ENCODE measurements around the gene RFX8.

Gene RFX8

DNA sequence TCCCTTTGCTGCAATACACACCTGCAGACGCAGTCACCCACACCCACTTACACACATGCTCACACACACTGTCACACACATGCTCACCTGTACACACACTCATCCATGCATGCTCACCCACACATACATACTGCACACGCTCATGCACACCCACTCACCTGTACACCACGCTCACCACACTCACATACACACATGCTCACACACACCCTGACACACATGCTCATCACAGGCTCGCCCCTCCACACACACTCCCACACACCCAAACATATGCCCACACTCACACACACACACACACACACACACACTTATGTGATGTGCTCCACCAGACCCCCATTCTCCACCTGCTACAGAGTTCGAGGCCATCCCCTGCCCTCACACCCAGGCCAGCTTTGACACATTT lies 64.8 kb downstream of the RFX8 start:
- no peak for DNase-seq (ENCODE audit: low spot score)

DNA sequence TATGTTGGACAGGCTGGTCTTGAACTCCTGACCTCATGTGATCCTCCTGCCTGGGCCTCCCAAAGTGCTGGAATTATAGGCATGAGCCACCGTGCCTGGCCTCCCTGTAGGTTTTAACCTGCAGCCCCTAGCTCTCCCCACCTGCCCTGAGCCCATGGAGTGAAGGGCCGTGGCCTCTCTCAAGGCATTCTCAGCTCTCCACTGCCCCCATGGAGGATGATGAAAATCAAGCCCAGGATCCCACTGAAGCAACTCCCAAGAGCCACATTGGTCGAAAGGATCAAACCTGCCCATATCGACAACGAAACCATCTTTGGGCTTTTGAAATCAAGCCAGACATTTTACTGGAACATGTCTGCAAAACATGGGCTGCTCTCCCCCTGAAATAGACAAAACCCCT lies 65.2 kb downstream of the RFX8 start:
- DNase-seq (ENCODE audit: low spot score): no peak

DNA sequence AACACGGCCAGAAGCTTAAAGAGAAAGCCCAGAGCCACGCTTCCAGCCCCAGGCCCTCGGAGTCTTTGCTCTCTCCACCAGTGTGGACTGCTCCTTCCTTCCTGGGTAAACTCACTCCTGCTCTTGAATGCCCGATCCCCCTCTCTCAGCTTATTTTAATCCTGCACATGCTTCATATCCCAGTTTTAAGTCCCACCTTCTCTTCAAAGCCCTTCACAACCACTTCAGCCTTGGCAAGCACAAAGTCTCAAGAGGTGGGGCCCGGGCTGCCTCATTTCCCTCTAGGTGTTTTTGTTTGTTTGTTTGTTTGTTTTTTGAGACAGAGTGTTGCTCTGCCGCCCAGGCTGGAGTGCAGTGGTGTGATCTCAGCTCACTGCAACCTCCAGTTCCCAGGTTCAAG lies 66.0 kb downstream of the RFX8 start:
- no peak for DNase-seq (ENCODE audit: low spot score)

DNA sequence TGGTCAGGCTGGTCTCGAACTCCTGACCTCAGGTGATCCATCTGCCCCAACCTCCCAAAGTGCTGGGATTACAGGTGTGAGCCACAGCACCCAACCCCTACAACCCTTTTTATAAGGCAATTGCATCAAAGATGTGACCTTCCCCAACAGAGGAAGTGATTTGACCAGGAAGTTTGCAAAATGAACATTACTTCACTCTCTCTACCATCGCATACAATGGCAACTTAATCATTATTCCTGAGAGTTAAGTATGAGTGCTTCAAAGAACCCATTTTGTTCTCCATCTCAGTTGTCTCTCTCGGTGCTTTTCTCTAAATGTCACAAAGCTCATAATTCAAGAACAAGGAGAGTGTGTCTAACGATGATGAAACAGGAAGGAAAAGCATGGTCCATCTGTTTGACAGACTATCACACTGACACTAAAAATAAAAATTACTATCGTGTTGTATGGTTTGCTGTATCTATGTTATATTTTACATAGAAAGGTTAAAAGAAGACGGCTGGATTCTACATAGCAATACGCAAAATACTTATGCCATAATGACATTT lies 69.5 kb downstream of the RFX8 start:
- no peak for DNase-seq (ENCODE audit: low spot score)

DNA sequence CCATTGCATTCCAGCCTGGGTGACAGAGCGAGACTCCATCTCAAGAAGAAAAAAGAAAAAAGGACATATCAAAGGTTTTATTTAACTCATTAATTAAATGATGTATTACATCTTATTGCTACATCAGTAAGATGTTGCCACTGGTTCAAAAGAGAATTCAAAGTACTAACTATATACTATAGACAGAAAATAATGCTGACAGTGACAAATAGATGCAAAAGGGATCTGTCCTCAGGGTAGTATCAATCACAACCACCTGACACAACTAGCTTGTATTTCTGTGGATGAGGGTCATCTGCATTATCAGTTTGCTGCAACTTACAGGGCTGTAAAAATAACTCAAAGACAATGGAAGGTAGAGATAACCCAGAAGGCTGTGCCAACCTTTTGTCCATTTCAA lies 71.2 kb downstream of the RFX8 start:
- DNase-seq (ENCODE audit: low spot score): no peak

DNA sequence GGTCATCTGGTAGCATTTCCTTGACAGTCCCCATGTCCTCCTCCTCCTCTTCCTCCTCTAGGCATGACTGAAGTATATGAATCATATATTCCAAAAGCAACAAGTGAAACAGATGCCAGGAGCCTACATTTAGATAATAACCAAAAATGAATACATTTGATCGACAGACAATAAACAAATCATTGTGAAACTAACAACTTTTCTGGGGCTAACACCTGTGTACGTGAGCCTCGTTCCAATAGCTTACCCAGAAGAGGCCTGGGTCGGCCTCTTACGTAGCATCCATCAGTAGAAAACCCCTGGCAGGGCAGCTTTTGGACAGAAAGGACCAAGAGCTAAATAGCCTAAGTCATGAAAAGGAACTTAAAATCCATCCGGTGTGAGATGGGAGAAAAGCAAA lies 72.3 kb downstream of the RFX8 start:
- DNase-seq (ENCODE audit: low spot score): no peak

DNA sequence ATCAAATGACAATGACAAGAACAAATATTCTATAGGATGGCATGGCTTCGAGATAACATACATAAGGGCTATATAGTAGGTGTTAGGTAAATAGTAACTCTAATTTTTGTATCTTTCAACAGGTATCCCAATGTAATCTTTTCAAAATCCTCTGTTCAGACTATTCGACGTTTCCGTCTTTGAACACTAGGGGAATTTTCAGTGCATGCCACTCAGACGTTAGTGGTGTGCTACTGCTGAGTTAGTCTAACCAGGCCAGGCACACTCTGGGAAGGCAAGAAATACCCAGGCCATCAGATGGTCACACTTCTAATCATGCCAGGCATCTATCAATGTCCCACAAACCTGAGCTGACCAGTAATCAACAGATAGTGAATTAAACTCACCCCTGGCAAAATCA lies 73.0 kb downstream of the RFX8 start:
- DNase-seq (ENCODE audit: low spot score): no peak

DNA sequence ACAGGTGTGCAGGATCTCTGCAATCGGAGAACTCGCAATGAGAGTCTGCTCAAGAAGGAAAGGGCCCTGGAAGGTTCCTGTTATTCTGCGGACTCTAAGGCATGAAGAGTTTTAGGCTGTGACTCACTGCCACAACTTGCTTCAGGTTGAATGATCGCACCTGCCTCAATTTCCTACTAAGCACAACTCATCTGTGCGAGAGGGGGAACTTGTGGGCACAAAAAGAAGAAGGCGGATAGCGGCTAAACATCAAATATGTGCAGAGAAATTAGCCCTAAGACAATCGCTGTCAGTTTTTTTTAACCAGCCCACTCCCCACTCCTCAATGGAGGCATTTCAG lies 73.6 kb downstream of the RFX8 start:
- DNase-seq (ENCODE audit: low spot score): no peak

DNA sequence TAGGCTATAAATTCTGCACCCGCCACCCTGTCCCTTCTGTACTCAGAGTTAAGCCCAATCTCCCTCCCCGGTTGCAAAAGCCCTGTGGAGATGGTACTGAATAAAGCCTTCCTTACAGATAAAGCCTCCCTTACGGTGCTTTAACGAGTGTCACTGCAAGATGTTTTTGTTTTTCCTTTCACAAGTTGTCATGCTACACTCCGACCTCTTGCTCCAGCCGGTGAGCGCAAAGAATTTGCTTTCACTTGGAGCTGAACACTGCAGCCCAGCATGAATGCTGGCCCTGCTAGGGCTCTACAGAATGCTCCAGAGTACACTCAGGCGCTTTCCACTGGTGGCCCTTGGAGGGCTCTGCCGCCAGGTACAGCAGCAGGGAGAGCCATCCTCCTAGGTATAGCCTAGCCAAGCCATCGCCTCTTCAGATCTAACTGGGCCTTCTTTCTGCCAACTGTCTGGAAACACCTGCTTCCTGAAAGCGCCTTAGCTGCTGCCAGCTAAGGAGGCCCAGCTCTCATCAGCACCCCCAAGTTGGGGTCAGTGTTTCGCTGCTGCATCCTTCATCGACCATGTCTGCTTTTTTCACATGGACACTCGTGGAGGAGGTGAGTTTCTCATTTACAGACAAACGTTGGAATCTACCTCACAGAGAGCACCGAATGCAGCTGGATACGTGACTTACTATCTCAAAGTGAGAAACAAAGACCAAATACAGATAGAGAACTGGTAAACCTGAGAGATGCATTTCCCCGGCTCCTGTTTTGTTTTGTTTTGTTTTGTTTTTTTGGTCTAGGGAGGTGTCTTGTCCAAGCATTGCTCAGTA lies 74.2 kb downstream of the RFX8 start:
- no peak for DNase-seq (ENCODE audit: low spot score)

DNA sequence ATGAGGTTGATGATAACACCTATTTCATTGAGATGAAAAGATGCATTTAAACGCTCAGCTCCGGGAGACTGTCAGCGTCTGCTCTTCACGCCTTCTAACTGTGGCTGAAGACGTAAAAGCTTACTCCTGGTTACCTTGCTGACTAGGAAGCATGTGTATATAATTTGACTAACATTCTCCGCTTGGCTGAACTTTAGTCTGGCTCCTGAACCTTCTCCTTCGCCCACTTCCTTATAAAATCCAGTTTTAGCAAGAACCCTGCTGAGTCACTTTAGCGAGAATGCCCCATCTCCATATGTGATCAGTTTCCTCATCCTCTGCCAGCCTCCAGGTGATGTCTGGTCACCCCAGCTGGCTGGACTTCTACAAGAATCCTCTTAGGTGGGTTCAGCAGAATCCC lies 74.9 kb downstream of the RFX8 start:
- no peak for DNase-seq (ENCODE audit: low spot score)

DNA sequence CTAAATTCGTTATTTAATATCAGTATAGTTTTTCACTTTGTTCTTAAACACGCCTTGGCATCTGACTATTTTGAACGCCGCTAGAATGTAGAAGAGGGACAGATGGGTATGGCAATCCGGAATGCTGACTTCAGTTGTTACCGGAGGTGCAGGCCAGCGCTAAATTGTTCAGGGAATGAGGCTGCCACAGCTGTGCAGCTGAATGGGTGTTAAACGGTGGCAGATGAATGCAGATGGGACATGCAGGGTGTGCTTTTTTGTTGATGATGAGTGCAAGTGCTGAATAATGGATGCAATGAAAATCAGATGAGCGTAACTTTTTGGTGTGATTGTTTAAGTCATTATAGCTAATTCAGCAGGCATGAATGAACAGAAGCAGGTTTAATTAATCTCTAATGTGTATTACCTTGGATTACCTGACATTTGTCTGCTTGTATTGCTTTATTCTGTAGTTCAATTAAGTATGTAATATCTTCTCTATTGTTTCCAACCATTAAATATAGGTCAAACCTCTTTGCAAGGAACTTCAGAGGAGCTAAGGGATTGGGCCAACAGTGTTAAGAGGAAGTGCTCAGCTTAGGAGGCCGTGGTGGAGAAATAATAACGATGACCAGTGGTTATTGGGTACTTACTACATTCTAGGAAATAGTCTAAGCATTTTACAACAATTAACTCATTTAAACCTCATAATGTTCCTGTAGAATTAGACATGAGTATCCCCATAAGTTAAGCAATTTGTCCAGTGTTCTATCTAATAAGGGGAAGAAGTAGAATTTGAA lies 75.7 kb downstream of the RFX8 start:
- DNase-seq (ENCODE audit: low spot score): no peak

DNA sequence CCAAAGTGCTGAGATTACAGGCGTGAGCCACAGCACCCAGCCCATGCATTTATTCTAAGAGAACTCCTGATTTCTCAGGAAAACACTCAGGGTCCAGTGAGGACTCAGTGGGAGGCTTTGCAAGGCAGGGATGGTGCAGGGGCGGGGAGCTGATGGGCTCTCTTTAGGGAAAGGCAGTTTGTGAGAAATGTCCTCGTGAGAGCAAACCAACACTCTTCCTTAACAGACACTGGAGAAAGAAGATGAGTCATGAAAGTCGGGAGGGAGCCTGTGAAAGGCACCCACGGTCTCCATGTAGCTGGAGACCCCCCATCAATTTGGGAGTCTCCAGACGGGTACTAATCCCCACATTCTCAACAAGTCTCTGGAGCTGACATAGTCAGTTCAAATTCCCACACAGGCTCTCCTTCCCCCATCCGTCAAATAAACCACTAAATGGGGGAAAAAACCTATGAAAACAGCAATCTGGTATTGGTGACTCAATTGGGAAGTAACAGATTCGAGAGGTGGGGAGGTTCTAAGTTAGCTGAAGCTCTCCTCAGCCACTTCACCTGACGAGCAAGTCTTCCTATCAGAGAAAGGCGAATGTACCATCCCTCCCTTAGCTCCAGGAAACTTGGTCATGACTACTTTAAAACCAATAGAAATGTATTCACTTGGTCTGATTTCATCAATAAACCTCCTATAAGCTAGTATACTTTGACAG lies 76.6 kb downstream of the RFX8 start:
- DNase-seq (ENCODE audit: low spot score): no peak

DNA sequence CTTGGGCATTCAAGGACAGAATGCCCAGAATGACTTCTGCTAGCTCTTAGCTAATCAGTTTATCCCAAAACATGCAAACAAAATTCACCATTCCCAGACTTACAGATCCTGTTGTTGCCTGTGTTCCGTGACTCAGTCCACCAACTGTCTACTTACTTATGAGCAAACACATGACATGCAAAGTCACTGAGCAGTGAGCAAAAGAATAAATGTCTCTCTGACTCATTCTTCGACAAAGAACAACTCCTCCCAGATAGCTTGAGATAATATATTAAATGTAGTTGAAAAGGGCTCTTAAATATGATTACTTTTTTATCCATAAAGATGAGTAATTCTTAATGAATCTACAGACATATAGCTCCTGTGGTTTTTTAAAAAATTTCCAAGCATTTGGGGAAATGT lies 78.6 kb downstream of the RFX8 start:
- DNase-seq (ENCODE audit: low spot score): no peak

DNA sequence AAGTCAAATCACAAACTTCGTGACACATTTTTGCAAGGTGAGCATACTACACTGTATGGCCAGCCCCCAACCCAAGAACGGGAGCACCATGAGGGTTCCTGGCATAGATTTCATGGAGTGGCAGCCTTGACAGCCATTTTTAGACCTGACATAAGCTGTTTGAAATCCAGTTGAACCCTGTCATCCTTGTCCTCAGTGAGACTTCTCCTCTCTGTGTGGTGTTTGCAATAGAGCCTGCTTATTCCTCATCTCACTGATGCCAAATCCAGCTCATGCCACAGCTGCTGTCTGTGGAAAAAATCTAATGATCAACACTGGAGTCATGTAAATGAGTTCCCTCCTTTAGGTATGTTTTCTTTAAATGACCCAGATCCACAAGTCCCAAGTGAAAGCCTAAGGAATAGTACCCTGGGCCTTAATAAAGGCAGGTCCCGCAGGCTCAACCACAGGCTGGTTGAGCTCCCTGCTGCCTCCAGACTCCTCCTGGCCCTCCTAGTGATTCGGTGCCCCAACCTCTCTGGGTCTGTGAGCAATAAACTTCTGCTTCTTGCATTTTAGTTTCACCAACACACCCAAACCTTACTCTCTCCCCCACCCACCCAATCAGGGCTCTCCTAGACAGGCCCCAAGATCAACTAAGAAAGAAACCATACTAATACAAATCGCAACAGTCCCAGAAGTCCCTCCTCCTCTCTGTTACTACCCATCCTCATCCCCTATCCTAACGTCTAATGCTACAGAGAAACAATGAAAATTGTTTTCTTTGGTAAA lies 79.2 kb downstream of the RFX8 start:
- DNase-seq (ENCODE audit: low spot score): no peak

DNA sequence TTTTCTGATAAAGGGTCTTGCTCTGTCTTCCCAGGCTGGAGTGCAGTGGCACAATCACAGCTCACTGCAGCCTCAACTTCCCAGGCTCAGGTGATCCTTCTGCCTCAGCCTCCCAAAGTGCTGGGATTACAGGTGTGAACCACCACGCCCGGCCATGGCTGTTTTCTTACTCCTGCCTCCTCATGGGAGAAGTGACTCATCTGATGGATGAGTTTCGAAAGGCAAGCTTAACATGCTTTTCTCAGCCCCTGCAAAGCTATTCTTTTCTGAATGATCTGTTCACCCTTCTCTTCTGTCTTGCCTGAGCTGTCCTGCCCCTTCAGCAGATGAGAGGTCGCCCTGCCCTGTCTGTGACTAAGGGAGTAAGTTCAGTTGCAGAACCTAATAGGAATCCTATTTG lies 86.7 kb downstream of the RFX8 start:
- no peak for DNase-seq (ENCODE audit: low spot score)

DNA sequence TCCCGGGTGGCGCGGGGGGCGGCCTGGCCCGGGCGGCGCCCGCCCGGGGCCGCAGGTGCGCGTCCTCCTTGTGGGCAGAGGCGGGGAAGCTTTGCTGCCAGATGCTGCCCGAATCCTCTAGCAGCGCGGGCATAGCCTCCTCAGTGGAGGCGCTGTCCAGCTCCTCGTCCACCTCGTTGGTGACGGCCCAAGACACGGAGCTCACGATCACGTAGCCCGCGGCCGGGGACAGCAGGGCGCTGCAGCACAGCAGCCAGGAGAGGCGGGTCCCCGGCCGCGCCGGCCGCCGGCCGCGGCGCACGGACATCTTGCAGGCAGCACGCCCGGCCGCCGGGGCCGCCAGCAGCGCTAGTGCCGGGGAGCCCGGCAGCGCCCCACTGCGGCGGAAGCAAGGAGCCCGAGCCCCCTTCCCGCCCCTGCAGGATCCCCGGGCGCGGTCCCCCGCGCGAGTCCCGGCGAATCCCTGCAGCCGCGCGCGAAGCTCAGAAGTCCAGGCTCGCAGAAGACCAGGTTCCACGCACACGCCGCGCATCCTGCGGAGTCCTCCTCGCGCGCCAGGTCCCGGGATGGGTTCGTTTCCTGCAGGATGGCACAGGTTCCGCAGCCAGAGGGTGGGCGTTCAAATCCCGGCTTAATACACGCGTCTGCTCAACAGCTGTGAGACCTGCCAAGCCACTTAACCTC lies 87.6 kb downstream of the RFX8 start, which contains the start of gene CREG2:
TSS of gene CREG2 (minus strand) at position 353 of the 684 bp plus-strand sequence. CDS start at position 307, 46 bp downstream.
- no peak for DNase-seq (ENCODE audit: low spot score)

DNA sequence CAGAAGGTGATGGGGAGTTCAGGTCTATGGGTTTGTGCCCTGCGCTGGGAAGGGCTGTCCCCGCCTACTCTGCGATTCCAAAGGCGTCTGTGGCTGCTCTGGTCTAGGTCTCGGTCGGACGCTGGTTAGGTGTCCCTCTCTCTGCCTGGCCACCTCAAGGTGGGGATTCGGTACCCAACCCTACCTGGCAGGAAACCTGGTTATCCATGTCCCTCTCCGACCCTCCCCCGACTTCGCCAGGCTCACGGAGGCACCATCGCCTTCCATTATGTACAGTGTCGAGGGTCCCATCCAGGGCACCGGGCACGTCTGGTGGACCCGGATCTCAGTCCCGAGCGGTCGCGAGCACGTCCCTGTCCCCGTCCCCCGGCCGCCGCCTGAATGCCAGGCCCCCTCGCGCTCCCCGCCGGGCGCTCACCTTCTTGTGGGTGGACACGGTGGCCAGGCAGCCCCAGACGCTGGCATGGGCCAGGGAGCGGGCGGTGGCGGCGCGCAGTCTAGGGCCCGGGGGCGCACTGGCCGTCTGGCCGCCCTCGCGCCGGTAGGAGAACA lies 88.2 kb downstream of the RFX8 start:
- no peak for DNase-seq (ENCODE audit: low spot score)

DNA sequence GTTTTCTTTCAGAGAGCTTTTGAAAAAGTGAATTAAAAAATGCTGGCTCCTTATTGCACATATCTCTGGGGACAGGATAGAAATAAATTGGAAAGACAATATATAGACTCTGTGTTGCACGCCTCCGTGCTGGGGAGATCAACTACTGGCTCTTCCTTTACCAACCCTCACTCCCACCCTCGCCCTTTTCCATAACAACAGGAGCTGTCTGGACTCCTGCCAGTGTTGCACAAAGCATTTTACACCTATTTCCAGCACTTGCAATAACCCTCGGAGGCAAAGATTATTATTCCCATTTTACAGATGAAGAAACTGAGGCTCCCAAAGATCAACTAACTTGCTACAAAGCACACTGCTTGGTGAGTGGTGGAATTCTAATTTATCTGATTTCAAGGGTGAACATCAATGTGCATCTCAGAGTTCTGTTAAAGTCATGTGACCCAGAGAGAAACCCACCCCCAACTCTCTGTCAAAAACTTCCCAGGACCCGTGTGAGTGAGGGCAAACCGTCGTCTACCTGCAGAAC lies 91.8 kb downstream of the RFX8 start:
- DNase-seq (ENCODE audit: low spot score): no peak

DNA sequence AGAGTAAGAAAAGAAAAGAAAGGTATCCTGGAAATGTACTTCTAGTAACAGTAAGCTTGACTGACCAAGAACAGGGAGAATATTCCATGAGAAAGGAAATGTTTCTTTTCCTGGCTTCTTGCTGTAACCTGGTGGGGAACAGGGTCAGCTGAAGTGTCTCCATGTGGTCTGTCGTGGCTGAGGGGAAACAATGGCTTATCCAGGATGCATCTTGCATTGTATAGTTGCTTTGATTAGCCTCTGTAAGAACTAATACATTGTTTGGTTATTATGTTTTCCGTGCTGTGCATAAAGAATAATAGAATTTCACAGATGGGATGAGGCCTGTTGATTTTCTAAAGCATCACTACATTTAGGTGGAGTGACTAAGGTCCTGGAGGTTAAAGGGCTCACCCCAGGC lies 92.5 kb downstream of the RFX8 start:
- no peak for DNase-seq (ENCODE audit: low spot score)

DNA sequence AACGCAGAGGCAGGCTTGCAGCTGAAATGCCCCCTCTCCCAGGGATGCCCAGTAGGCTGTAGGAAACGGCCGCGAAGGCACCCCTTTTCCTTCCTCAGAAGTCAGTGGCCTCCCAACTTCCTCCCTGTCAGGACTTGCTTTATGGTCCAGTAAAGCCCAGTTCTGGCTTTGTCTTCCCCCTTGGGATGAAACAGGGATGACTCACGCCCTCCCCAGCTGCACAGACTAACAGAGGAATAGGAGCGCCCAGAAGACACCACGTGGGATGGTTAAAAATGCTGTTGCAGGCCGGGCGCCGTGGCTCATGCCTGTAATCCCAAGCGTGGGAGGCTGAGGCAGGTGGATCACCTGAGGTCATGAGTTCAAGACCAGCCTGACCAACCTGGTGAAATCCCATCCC lies 94.5 kb downstream of the RFX8 start:
- no peak for DNase-seq (ENCODE audit: low spot score)

DNA sequence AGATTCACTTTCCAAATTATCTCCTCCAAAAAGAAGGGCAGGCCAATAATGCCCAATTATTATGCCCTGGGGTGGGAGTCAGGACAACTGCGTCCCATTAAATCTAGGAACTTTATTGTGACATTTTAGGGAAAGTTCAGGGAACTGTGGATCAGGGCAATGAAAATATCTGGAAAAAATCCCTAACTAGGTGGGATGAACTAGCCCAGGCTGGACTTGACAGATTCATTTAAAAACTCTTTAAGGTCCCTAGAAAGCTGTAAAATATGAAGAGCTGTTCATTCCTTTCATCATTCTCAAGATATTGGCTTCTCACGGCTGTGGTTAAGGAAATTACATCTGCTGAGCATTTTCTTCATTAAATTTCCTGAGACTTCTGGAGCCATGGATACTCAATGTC lies 95.8 kb downstream of the RFX8 start:
- DNase-seq (ENCODE audit: low spot score): no peak
